Gastroesophageal sphincter (tissue), 3 donors: ENCODE results near the gene RNPC3.

Experiments used
- EP300 ChIP-seq: sonication (generic); formaldehyde crosslinking; IDR thresholded peaks from one replicate; pipeline ENCODE4 v1.6.1; 2017; ENCODE audit warnings: antibody characterized with exemption, mild to moderate bottlenecking
- POLR2A ChIP-seq, 2 donors: fragments of 450-650 bp; IDR thresholded peaks; one replicate each; pipeline ENCODE4 v1.6.1; 2017; ENCODE audit warnings: antibody characterized with exemption in 2 of 2, mild to moderate bottlenecking in 2 of 2, moderate library complexity in 1 of 2
- POLR2AphosphoS5 ChIP-seq: sonication (generic); formaldehyde crosslinking; IDR thresholded peaks from one replicate; pipeline ENCODE4 v1.6.1; 2017; ENCODE audit warnings: antibody characterized with exemption
- TF ChIP-seq, protein P1 (sequence below), 4 experiments: fragments of 200-600 bp in 2 of 4; fragments of 450-650 bp in 2 of 4; sonication (generic) in 1 of 4; IDR thresholded peaks; one replicate each; pipeline ENCODE4 v1.5.1; 2017 to 2019; ENCODE audit warnings: antibody characterized with exemption in 4 of 4, mild to moderate bottlenecking in 2 of 4, moderate library complexity in 2 of 4

DNA sequence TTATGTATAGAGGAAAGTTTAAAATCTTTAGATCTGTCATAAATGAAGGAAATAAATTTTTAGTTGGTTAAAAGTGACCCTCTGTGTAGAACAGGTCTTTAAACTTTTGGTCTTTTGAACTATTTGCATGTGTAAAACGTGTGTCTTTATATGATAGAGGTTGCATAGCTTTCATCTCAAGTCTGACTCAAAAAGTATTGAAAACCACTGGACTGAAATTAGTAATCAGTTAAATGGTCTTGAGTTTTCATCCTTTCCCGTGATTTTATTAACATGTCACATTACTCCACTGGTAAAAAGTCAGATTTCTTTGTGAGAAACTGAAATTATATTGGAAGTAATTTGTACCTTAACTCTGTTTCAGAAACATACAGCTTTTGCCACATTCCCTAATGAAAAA lies 1.8 kb downstream of the RNPC3 start:
- TF ChIP-seq POLR2A (IDR thresholded peaks at IDR 0.05) (no peak), POLR2AphosphoS5 (no peak), EP300 (no peak)
- TF ChIP-seq, protein P1, sequence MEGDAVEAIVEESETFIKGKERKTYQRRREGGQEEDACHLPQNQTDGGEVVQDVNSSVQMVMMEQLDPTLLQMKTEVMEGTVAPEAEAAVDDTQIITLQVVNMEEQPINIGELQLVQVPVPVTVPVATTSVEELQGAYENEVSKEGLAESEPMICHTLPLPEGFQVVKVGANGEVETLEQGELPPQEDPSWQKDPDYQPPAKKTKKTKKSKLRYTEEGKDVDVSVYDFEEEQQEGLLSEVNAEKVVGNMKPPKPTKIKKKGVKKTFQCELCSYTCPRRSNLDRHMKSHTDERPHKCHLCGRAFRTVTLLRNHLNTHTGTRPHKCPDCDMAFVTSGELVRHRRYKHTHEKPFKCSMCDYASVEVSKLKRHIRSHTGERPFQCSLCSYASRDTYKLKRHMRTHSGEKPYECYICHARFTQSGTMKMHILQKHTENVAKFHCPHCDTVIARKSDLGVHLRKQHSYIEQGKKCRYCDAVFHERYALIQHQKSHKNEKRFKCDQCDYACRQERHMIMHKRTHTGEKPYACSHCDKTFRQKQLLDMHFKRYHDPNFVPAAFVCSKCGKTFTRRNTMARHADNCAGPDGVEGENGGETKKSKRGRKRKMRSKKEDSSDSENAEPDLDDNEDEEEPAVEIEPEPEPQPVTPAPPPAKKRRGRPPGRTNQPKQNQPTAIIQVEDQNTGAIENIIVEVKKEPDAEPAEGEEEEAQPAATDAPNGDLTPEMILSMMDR (IDR thresholded peaks at IDR 0.05), result no peak
